Activated CD8-positive, alpha-beta memory T cell treated with anti-CD3 and anti-CD28 coated beads, Interleukin-2, amount 50 U/mL, for 4 hours (primary cell): Measurements from ENCODE around the gene MFRP.
"Not testable (repeated sequence)": the region's sequence is repeated elsewhere in the genome, so short reads cannot be mapped to it uniquely, and the experiment has no call there.

ENCODE experiments used
- DNase-seq: peaks from one replicate; pipeline ENCODE4 v3.0.0-alpha.2; 2020

Gene MFRP

DNA sequence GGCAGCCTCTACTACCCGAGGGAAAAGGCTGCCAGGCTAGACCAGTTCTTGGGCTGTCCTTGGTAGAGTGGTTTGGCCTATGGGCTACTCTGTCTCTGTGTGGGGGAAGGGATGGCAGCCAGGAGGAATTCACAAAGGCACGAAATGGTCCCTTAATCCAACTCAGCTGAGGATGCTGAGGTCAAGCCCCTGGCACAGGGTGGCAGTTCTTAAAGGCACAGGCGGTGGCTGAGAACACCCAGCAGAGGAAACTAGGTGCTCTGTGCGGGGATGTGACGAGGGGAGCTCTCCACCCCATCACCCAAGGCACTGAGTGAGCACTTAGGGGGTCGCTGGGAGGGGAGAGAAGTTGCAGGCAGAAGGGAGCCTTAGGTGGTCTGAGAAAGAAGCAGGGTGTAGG lies at the start of gene MFRP:
TSS of gene MFRP (minus strand) at position 101 of the 400 bp plus-strand sequence. CDS start 192 bp downstream, outside the sequence.
- DNase-seq, result no peak

GRCh38 chr11:119391275-119391674 lies 44.8 kb upstream of the MFRP start:
- DNase-seq, result no peak

GRCh38 chr11:119389611-119390254 lies 43.2 kb upstream of the MFRP start:
- DNase-seq, result no peak

GRCh38 chr11:119388103-119388502 lies 41.6 kb upstream of the MFRP start:
- DNase-seq, result no peak

DNA sequence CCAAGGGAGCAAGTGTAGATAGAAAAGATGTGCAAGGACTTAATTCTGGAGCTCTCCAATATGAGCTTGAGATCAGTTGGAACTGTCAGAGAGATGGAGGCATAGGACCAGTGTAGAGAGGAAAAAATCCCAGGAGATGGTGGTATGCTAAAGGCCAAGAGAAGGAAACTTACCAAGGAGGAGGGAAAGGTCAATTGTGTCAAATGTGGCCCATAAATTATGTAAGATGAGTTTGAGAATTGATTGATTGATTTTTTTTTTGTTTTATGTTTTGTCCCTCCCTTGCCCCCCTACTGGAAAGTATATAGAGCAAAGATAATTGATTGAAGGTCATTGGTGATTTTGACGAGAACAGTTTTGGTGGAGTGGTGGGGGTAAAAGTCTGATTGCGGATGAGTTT lies 37.8 kb upstream of the MFRP start:
- no peak for DNase-seq

DNA sequence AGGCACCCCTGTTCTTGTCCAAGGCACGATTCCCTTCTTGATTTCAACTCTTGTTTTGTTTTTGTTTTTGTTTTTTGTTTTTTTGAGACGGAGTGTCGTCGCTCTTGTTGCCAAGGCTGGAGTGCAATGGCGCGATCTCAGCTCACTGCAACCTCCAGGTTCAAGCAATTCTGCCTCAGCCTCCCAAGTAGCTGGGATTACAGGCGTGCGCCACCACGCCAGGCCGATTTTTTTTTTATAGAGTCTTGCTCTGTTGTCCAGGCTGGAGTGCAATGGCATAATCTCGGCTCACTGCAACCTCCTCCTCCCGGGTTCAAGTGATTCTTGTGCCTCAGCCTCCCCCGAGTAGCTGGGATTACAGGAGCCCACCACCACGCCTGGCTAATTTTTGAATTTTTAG lies 36.0 kb upstream of the MFRP start:
- DNase-seq, result not testable (repeated sequence)

DNA sequence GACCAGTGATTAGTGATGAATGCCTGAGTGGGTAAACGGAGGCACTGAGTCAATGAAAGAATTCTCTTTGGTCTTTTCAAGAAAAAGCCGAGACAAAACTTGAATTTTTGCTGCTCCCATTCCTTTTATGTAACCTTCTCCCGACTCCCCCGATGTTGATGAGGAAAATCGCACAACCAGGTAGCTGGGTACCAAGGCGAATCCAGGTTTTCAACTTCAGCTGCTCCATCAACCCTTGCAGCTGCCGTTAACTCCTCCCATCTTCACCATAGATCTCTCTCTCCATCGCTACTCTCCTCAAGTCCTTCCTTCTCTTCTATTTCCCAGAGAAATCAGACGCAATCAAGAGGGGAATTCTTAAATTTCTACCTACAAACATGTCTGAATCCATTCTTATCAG lies 35.6 kb upstream of the MFRP start:
- DNase-seq, result no peak

- peak; percentile 99 for DNase-seq
These were observed 34.9 kb upstream of the MFRP start, which contains the start of gene USP2 for GRCh38 chr11:119381181-119381988. Gene USP2 (minus strand): TSS chr11:119381690. CDS start chr11:119373480, 8,210 bp downstream.

DNA sequence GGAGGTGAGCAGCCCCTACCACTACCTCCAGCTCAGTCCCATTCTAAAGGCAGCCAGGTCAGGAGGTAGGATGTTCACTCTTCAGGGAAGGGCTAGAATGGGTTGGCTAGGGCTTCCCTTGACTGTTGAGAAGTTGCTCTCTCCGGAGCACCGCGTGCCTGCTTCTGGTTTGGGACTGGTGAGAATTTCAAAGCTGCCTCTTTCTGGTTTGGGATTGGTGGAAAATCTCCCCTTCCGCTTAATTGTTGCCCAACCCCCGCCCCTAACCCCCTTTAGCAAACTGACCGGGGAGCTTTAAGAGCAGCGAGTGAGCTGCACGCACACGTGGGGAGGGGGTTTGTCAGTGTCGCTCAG lies 34.3 kb upstream of the MFRP start:
- DNase-seq, result no peak

- no peak for DNase-seq
These were observed 33.8 kb upstream of the MFRP start for GRCh38 chr11:119380160-119380826.

GRCh38 chr11:119378851-119379465 lies 32.5 kb upstream of the MFRP start:
- no peak for DNase-seq

- DNase-seq, result no peak
These were observed 31.6 kb upstream of the MFRP start for GRCh38 chr11:119377961-119378667.

DNA sequence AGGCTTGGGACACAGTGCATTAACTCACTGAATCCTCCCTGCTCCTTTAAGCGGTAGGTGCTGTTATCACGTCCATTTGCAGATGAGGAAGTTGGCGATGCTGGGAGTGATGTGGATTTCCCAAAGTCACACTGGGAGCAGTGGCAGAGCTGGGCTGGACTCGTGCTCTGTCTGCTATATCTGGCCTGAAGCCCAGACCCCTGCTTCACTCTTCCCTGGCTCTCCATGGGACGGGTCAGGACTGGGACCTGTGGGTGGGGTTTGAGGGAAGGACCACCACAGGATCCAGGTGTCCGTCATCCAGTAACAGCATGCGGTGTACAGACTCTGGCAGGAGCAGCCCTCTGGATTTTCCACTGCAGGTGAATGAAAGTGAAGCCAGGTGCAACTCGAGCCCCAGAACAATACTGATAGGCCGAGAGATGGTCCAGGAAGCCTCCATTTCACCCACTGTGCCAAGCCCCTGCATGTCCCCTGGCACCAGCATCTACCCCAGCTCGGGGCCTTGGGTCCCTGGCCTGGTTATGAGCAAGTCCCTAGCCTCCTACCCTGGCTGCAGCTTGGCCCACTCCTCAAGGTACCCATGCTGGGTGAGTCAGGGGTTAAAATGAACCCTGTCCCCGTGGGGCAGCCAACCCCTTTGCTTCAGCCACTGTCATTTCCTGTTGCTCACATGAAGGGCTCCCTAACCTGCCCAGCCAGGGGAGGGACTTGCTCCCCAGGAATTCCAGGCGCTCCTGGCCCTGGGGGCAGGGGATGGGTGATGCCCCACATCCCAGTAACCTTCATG lies 30.8 kb upstream of the MFRP start:
- no peak for DNase-seq

- no peak for DNase-seq
These were observed 29.8 kb upstream of the MFRP start for GRCh38 chr11:119376197-119376847.

GRCh38 chr11:119375337-119376196 lies 29.1 kb upstream of the MFRP start:
- DNase-seq, result no peak

DNA sequence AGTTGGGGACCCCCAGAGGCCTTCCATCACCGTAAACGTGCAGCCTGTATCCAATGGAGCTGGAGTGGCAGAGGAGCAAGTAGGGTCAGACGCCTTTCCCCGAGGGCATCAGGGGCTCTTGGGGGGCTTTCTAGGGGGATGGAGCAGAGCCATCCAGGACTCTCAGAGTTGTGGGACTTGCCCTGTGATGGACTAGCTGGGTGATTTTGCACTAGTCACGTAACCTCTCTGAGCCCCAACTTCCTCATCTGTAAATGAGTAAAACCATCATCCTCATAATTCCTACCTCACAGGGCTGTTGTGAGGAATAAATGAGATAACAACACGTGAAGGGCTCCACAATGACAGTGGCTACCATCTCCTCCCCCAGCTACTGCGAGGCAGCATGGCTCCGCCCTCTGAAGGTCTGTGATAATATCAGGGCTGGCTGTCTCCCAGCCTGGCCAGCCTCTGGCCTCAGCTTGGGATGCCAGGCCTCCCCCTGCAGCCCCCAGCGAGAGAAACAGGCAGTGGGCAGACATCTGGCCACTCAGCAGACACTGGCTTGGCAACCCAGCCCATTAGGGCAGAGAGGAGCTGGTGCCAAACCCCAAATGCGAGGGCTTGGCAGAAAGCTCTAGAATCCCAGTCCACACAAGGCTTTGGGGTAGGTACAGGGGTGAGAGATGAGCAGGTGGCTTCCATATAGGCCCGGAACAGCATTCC lies 28.3 kb upstream of the MFRP start:
- no peak for DNase-seq

DNA sequence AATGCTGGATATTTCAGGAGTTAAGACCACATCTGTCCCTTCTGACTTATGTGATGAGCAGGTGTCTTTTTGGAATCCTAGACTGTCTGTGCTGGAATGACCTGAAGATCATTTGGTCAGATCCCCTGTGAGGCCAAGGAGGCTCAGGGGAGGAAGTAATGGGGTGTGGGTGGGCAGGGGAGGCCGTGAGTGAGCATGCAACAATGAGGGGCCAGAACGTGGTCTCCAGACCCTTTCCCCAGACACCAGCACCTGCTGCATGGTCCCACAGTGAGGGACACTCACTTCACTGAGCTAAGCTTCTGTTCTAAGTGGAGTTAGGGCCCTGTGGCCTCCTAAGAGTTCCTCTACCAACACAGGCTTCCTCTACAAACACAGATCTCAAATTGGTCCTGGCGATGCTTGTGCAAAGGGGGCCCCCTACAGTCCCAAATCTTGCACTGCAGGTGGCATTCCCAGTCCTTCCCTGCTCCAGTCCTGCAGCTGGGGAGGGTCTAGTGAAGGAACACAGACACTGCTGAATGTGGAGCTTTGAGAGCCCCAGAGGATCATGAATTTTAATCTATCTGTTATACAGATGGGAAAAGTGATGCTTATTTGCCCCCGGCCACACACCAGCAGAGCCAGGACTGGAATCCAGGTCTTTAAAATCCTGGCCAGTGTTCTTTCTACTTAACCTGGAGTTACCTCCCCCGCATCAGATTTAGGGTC lies 27.6 kb upstream of the MFRP start:
- DNase-seq, result peak; percentile 51

DNA sequence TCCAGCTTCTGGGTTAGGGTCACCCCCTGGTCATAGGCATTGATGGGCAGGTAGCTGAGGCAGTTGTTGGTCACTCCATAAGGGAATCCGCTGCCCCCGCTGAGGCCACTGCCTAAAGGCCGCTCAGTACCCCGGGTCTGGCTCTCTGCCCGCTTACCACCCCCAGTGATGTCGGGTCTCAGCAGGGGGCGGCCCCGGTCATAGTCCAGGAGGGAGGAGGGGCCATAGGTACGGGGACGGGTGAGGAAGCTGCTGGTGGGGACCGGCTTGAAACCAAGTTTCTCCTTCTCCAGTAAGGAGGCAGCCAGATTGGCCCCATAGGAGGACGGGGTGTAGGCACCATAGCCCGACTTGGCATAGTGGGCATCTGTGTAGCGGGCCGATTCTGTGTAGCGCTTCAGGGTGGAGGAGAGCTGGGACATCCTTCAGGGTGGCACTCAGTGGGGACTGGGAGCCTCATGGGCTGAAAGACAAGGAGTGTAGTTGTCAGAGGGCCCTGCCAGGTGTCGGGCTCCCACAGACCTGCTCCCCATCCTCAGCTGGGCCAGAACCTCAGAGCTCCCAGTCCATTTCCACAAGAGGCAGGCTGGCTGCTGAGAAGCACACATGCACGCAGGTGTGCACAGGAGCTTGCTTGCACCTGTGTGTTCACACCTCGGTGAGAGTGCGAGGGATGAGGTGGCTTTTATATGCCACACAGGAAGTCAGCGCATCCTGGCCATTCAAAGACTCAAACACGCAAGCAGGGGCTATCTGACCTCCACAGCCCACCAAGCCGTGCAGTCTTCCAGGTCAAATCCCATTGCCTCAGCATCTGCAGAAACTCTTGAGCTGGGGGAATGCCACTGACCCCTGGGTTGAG lies 26.8 kb upstream of the MFRP start:
- no peak for DNase-seq
